Measurements from ENCODE around the gene POGLUT3. TPM values are rescaled to one million over a fixed set of nuclear protein-coding genes. Genes with fewer than 3 reads are reported as not detected.

Gene POGLUT3
- total and polyA plus RNA-seq, 9 of the 15 experiments (the other 6 are each of a cell fraction or from before 2014, with no cell fraction given), result 4.6 to 29.7 (median 17.8) TPM

GRCh38 chr11:108467091-108467823 lies 30.9 kb downstream of the POGLUT3 start, which contains the start of gene C11orf65 (continued):
- TF ChIP-seq SRSF3 (IDR thresholded peaks at IDR 0.05; ENCODE audit: insufficient read depth, low read length) (no peak), ZNF830 (CRISPR knock-in tag; IDR thresholded peaks at IDR 0.05) (no peak), AFF1 (IDR thresholded peaks at IDR 0.05; ENCODE audit: low read depth in 1 of 2, partially characterized antibody in 2 of 2) (peak; percentile 55 to 77), GTF2A2 (tag; IDR thresholded peaks at IDR 0.05) (no peak), MEF2A (IDR thresholded peaks at IDR 0.05; ENCODE audit: control insufficient read depth, low read depth, low read length) (no peak), HSF4 (CRISPR knock-in tag; IDR thresholded peaks at IDR 0.05; ENCODE audit: borderline replicate concordance) (no peak), CHCHD3 (CRISPR knock-in tag; IDR thresholded peaks at IDR 0.05) (no peak), BHLHE40 (IDR thresholded peaks at IDR 0.05; ENCODE audit: low read length) (0 out of 2 replicates have a peak, but pooled peaks have one; percentile 18), ZNF518B (CRISPR knock-in tag; IDR thresholded peaks at IDR 0.05) (no peak), ZNF324 (CRISPR knock-in tag; IDR thresholded peaks at IDR 0.05) (no peak), ZNF134 (CRISPR knock-in tag; conservative IDR thresholded peaks at IDR 0.05) (0 out of 2 replicates have a peak, but pooled peaks have one; percentile 28), ESRRB (CRISPR knock-in tag; IDR thresholded peaks at IDR 0.05; ENCODE audit: borderline replicate concordance) (no peak), C11orf30 (IDR thresholded peaks at IDR 0.05; ENCODE audit: low read depth) (peak; percentile 91), TFAM (CRISPR knock-in tag; conservative IDR thresholded peaks at IDR 0.05) (no peak), EZH2 (IDR thresholded peaks at IDR 0.05; ENCODE audit: borderline replicate concordance, low read depth, low read length) (no peak), POLR2B (IDR thresholded peaks at IDR 0.05; ENCODE audit: low read depth, partially characterized antibody) (peak; percentile 98), BRD9 (IDR thresholded peaks at IDR 0.05; ENCODE audit: low read depth, partially characterized antibody) (peak; percentile 28), CREM (IDR thresholded peaks at IDR 0.05; ENCODE audit: low read depth) (peak; percentile 98), HOMEZ (CRISPR knock-in tag; IDR thresholded peaks at IDR 0.05) (no peak), NFE2L1 (tag; IDR thresholded peaks at IDR 0.05; ENCODE audit: borderline replicate concordance, low read depth) (no peak)

Measured in K562 (cell line).